Measurements from ENCODE around the gene WFIKKN2.

The WFIKKN2 gene

GRCh38 chr17:50881182-50881581 lies 45.8 kb downstream of the WFIKKN2 start:
- DNase-seq, result no peak

DNA sequence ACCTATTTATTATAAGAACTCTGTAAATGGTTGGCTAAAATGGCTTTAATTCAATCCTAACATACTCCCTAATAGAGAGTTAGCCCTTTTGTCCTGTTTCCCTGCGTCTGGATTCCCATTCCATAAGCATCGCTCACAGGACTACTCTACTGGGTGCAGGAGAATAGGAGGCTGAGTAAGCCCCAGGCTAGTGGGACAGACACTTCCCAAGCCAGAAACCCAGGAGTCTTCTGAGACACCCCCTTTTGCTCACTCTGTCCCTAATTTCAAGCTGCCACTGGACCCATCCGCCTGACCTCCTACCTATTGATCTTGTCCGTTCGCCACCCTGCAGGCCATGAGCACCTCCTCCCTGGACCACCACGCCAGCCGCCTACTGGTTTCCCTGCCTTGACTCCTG lies 47.5 kb downstream of the WFIKKN2 start:
- DNase-seq, result no peak

DNA sequence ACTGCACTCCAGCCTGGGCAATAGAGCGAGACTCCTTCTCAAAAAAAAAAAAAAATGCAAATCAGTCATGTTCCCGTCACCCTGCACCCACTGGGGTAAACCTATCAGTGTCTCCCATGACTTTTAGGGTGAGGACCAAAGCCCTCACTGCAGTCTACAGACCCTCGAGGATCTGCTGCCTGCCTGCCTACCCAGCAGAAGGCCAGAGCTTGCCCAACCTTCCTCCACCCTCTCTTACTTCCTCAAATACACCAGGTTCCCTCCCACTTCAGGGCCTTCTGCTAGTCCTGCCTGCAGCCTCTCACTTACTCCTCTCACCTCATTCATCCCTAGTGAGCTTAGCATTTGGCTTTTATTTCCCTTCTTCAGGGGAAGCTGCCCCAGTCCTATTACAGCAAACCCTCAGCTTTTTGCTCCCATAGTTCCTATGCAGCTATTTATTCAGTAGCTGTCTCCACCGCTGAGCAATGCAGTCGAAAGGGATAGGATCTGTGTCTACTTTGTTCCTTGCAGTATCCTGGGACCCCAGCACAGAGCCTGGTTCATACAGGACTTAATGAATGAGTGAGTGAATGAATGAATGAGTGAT lies 48.6 kb downstream of the WFIKKN2 start:
- DNase-seq, result no peak

GRCh38 chr17:50884439-50885311 lies 49.3 kb downstream of the WFIKKN2 start:
- no peak for DNase-seq

GRCh38 chr17:50887705-50888245 lies 52.4 kb downstream of the WFIKKN2 start:
- no peak for DNase-seq

DNA sequence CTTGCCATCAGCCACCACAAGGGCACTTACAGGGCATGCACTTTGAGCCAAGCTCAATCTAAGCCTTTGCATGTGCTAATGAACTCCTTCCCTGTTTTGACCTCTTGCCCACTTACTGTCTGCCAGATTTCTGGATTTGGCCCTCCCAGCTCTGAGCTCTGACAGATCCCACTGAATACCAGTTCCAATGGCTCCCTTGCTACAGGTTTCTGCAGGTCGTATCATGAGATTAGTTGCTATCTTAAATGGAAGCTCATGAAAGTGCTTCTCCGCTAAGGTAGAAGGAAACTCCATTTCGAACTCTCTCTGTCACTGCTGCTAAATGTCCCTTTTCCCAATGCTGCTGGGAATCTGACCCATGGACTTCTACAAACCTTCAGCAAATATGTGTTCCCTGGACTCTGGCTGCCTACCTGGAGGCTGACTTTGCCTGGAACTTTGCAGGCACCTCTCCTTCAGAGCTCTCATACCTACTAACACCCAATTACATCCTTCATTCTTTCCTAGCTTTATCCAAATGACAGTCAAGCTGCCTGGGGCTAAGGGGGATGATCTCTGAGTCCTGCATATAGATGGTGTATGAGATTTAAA lies 54.2 kb downstream of the WFIKKN2 start:
- no peak for DNase-seq

DNA sequence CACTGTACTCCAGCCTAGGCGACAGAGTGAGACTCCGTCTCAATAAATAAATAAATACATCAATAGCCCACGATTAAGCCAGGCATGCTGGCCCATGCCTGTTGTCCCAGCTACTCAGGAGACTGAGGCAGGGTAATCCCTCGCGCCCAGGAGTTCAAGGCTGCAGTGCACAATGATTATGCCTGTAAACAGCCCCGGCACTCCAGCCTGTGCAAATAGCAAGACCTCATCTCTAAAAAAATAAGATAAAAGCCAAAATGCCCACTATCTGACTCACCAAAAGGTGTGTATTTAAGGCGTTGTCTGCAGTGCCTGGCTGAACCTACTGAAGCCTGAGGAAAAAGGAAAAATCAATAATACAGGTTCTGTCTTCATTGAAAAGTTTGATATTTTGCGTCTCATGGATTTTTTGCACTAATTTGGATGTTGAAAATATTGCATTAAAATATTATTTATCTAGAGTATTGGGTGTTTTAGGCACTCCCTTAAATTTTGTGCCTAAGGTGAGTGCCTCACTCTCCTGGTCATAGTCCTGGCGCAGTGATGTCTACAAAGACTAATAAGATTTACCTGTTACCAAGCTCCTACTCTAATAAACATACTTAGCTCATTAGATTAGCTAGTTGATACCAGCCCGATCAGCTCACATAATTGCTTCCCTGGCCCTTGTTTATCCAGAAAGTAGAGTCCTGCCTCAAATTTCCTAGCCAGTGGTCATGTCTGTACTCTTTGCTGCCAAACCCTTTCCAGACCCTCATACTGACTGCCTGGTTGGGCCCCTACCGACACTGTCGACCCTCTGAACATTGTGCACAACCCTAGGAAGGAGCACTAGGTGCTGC lies 55.5 kb downstream of the WFIKKN2 start:
- DNase-seq, result no peak

DNA sequence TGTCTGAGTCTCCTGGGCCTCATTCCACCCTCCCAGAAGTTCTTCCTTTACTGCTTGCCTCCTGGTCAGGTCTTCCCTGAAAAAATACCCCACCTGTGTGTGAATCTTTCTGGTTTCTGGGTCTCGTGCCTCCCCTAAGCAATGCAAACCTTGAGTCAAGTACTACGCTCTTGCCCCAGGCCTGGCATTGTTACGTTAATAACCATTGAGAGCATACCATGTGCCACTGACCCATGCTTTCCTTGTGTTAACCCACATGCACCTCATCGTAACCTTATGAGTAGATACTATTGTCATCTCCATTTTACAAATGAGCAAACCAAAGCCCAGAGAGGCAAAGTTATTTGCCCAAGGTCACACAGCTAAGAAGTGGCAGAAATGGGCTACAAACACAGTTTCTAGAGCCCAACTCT lies 56.2 kb downstream of the WFIKKN2 start:
- DNase-seq, result no peak
